HG02884 (cell line): ENCODE data around the gene ULK1.
"Not testable (repeated sequence)": the region's sequence is repeated elsewhere in the genome, so short reads cannot be mapped to it uniquely, and the experiment has no call there.

ENCODE experiments used
- ATAC-seq: cut with Tn5 transposase; IDR thresholded peaks from one replicate; pipeline ENCODE4 v1.9.1; 2021; ENCODE audit warnings: mild to moderate bottlenecking, moderate library complexity; ENCODE audit not compliant: unreplicated experiment

ULK1 gene

DNA sequence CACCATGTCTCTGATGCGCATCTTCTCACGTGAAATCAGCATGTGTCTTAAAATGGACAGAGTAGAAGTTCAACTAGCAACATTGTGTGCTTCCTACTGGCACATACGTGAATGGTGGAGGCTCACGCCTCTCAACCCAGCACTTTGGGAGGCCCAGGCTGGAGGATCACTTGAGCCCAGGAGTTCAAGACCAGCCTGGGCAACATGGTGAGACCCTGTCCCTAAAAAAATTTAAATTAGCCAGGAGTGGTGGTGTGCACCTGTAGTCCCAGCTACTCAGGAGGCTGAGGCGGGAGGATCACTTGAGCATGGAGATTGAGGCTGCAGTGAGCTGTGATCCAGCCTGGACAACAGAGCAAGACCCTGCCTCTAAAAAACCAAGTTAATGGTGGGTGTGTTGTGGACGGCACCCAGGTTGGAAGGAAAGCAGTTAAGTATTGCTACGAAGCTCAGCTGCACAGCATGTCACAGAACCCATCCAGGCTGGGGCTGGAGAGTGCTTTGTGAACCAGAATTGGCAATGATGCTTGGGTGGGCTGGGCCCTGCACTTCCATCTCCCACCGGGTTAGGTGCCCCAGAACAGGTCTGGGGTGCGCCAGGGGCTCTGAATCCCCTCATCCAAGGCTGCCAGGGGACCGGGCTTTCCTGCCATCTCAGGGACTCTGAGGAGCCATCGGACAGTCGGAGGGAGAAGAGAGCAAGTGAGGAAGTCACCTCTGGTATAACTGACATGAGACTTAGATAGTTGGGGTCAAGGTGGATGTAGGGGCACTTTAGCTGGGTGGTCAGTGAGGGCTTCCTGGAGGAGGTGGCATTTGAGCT lies 33.0 kb upstream of the ULK1 start:
- no peak for ATAC-seq

GRCh38 chr12:131862084-131862441 lies 32.4 kb upstream of the ULK1 start:
- no peak for ATAC-seq

GRCh38 chr12:131862600-131862993 lies 31.8 kb upstream of the ULK1 start:
- ATAC-seq: no peak

GRCh38 chr12:131862994-131863710 lies 31.3 kb upstream of the ULK1 start:
- no peak for ATAC-seq

GRCh38 chr12:131863711-131864396 lies 30.6 kb upstream of the ULK1 start:
- ATAC-seq: no peak

- ATAC-seq: no peak
Measured at GRCh38 chr12:131864469-131864868, 30.0 kb upstream of the ULK1 start.

- ATAC-seq: no peak
Measured at GRCh38 chr12:131865180-131865875, 29.1 kb upstream of the ULK1 start.

DNA sequence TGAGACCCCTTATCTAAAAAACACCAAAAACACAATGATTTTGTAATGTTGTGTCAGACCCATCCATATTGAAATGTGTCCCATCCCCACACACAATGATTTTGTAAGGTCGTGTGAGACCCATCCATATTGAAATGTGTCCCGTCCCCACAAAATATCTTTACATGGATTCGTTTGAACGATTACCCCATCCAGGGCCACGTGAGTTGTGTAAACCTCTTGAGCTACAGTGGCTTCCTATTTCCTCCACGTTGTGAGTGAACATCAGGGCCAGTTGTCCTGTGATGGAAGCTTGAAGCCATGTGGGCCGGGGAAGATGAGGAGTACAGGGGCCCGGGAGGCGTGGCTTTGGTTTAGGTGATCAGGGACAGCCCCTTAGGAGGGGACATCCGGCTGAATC lies 27.0 kb upstream of the ULK1 start:
- ATAC-seq: no peak

DNA sequence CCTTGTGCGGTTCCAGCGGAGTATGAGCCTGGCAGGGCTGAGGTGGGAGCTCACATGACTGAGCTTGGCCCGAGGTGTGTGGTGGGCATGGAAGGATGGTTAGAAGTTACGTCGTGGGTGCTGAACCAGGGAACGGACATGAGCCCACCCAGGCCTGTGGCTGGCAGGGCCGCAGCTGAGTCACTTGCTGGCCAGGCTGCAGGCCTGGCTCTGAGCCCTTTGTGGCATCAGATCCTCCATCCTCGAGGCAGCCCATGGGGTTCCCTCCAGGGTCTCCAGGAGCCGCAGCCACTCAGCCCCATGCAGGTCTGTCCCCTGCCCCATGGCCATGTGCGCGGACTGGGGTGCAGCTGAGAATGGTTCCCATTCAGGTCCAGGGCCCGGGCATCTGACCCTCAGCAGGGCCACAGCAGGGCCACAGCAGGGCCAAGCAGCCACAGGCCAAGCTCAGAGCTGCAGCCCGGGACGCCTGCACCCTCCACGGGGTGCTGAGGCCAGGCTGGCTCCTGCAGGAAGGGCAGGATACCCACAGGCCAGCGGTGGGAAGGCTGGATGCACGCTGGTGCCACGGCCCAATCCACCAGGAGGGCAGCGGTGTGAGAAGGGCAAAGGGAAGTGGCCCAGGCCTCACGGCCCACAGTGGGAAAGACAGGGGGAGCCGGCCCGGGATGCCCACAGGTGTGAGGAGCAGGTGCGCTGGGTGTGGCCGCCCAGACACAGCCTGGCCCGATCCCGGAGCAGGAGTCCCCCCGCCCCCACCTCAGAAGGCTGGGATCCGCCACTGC lies 26.3 kb upstream of the ULK1 start:
- no peak for ATAC-seq

- no peak for ATAC-seq
Measured at GRCh38 chr12:131869871-131870418, 24.5 kb upstream of the ULK1 start.

DNA sequence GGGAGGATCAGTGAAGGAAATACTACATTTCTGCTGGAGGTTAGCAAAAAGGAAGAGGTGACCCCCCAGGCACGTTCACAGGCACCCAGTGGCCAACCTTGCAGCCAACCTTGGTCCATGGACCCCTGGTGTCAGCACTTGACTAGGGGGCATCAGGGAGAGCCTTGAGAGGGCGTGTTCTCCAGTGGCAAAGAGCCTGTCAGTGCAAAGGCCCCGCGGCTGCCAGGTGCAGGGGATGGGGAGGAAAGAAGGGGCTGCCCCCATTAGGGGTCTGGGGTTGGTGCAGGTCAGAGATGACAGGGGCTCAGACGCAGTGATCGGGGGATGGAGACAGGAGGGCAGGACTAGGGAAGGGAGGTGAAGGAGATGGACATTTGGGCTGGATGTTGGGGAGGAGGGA lies 22.7 kb upstream of the ULK1 start:
- no peak for ATAC-seq

DNA sequence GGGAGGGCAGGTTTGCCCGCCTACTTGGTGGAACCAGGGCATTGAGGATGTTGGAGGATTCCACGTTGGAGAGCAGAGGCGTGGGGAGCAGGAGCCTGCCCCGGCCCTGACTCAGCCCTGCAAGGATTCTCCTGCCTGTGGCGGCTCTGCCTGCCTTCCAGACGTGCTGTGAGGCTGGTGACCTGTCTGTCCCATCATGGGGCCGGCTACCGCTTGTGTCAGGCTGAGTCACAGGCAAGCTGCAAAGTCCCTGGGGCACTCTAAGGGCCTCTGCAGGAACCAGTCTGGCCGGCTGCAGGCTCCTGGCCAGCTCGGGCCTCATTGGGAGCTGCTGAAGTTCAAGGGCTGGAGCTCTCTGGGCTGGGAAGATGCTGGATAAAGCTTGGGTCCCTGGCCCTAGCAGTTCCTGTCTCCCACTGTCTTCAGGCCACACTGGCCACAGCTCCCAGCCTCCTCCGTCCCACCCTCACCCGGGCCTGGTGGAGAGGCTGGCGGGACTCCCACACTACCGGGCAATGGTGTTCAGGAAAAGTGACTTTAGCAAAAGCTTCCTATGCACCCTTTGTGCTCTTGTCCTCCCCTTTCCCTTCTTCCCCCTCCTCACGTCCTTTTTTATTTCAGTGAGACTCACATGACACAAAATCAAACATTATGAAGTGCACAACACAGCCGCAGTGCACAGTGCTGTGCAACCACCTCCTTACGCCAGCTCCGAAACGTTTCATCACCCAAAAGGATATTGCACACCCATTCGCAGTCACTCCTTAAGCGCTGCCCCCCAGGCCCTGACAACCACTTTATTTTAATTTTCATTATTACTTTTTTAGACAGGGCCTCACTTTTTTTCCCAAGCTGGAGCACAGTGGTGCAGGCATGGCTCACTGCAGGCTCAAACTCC lies 22.0 kb upstream of the ULK1 start:
- ATAC-seq: no peak

GRCh38 chr12:131873293-131873692 lies 21.1 kb upstream of the ULK1 start:
- no peak for ATAC-seq

DNA sequence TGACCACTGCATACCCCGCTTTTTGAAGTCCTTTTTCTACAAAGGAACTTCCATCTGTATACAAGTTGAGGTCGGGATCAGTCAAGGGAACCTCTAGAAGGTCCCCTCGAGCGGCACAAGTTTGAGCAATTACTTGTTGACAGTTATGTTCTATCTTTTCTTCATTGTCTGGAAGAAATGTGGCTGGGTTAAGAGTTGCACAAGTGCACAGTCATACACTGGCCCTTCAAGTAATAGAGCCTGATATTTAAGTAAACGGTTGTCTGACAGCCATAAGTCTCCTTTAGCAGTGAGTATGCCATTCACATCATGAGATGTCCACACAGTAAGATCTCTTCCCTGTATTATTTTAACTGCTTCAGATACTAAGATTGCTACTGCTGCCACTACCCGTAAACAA lies 19.4 kb upstream of the ULK1 start:
- not testable (repeated sequence) for ATAC-seq

GRCh38 chr12:131877216-131877615 lies 17.2 kb upstream of the ULK1 start:
- ATAC-seq: not testable (repeated sequence)

DNA sequence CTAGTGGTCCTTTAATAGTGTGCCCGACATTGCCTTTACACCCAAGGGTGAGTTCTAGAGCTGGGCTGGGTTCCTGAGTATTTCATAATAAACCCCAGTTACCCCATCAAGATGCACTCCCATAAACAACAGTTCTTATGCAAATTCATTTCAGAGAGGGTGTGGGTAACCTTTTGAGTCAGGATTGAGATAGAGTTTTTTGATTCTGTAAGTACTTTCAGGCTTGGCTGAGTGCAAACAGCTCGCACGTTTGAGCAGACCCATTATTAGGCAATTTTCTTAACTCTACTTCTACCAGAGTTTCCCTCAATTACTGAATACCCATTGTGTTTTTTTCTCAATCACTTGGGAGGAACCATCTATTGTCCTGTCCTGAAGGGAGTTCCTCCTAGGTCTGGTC lies 16.0 kb upstream of the ULK1 start:
- ATAC-seq: not testable (repeated sequence)

DNA sequence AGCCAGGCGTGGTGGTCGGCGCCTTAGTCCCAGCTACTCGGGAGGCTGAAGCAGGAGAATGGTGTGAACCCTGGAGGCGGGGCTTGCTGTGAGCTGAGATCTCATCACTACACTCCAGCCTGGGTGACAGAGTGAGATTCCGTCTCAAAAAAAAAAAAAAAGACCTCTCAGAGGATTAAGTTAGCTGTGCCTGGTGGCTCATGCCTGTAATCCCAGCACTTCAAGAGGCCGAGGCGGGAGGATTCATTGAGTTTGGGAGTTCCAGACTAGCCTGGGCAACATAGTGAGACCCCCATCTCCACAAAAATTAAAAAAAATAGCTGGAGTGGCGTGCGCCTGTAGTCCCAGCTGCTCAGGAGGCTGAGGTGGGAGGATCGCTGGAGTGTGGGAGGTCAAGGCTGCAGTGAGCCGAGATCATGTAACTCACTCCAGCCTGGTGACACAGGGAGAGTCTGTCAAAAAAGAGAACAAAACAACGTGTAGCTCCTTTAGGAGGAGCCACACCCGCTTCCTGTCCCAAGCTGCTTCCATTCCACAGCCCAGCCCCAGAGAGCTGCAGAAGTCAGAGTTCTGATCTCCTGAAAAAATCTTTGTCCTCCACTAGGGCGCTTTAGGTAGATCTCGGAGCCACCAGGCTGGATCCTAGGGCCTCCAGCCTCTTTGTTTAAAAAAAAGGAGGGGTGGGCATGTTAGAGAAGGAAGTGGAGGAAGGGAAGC lies 11.5 kb upstream of the ULK1 start:
- ATAC-seq: no peak

GRCh38 chr12:131883521-131883900 lies 10.9 kb upstream of the ULK1 start:
- ATAC-seq: no peak

- not testable (repeated sequence) for ATAC-seq
Measured at GRCh38 chr12:131885076-131885475, 9.3 kb upstream of the ULK1 start.
